HepG2 (cell line): ENCODE measurements around the gene ATE1. TPM values are rescaled to one million over a fixed set of nuclear protein-coding genes. Genes with fewer than 3 reads are reported as not detected.
A peak's percentile ranks its signal among the peaks of the same experiment; 100 is the strongest.

Experiments
- ATM ChIP-seq: fragments of 450-650 bp; IDR thresholded peaks from 2 replicates; pipeline ENCODE4 v1.7.1; 2017; ENCODE audit warnings: mild to moderate bottlenecking, borderline replicate concordance
- FOSL1 ChIP-seq: sonication (generic); formaldehyde crosslinking; IDR thresholded peaks from 2 replicates; pipeline ENCODE4 v1.9.0; 2021; ENCODE audit warnings: missing genetic modification reagents, borderline replicate concordance
- GTF2F1 ChIP-seq: fragments of 150-350 bp; IDR thresholded peaks from 2 replicates; pipeline ENCODE4 v1.6.1; 2014; ENCODE audit warnings: low read length
- HNF4G ChIP-seq, 2 experiments: sonication (generic) in 1 of 2; formaldehyde crosslinking in 1 of 2; IDR thresholded peaks; 2 replicates each; pipeline versions ENCODE4 v1.4.0 to v1.6.1; 2011 to 2020; ENCODE audit warnings: borderline replicate concordance in 2 of 2, low read depth in 2 of 2, mild to moderate bottlenecking in 2 of 2, low read length in 1 of 2, missing genetic modification reagents in 1 of 2, moderate library complexity in 1 of 2
- KLF16 ChIP-seq, 2 experiments: sonication (generic) in 1 of 2; formaldehyde crosslinking in 1 of 2; IDR thresholded peaks; 2 replicates each; pipeline versions ENCODE4 v1.6.1 to v1.8.0; 2016 to 2023; ENCODE audit warnings: missing genetic modification reagents in 2 of 2, missing compliant biosample characterization in 1 of 2
- MBD4 ChIP-seq: IDR thresholded peaks from 2 replicates; pipeline ENCODE4 v1.6.1; 2012; ENCODE audit warnings: low read length, inconsistent platforms, borderline replicate concordance
- NFIB ChIP-seq: sonication (generic); formaldehyde crosslinking; IDR thresholded peaks from 2 replicates; pipeline ENCODE4 v1.9.0; 2021; ENCODE audit warnings: missing genetic modification reagents, mild to moderate bottlenecking, borderline replicate concordance
- PAF1 ChIP-seq: IDR thresholded peaks from 2 replicates; pipeline ENCODE4 v1.6.1; 2016; ENCODE audit warnings: missing genetic modification reagents, missing compliant biosample characterization
- RARG ChIP-seq: sonication (generic); formaldehyde crosslinking; IDR thresholded peaks from 2 replicates; pipeline ENCODE4 v1.4.0; 2020; ENCODE audit warnings: low read depth, mild to moderate bottlenecking, missing genetic modification reagents
- SMAD9 ChIP-seq: sonication (generic); formaldehyde crosslinking; IDR thresholded peaks from 2 replicates; pipeline ENCODE4 v1.5.1; 2020; ENCODE audit warnings: mild to moderate bottlenecking, missing genetic modification reagents
- SRSF1 ChIP-seq: fragments of 200-400 bp; formaldehyde crosslinking; optimal IDR thresholded peaks from 2 replicates; pipeline ENCODE3; 2017; ENCODE audit warnings: mild to moderate bottlenecking, low read depth, low read length, moderate library complexity
- TOPORS ChIP-seq: sonication (generic); formaldehyde crosslinking; IDR thresholded peaks from 2 replicates; pipeline ENCODE4 v1.8.0; 2023; ENCODE audit warnings: mild to moderate bottlenecking, missing genetic modification reagents
- XBP1 ChIP-seq: sonication (generic); formaldehyde crosslinking; IDR thresholded peaks from 2 replicates; pipeline ENCODE4 v1.5.0; 2020; ENCODE audit warnings: missing genetic modification reagents
- ZKSCAN1 ChIP-seq: fragments of 150-350 bp; IDR thresholded peaks from 2 replicates; pipeline ENCODE4 v1.6.1; 2014; ENCODE audit warnings: low read length
- ZNF20 ChIP-seq: sonication (generic); formaldehyde crosslinking; IDR thresholded peaks from 2 replicates; pipeline ENCODE4 v1.4.0; 2020; ENCODE audit warnings: mild to moderate bottlenecking, moderate library complexity, missing genetic modification reagents
- ZNF263 ChIP-seq: sonication (generic); formaldehyde crosslinking; IDR thresholded peaks from 2 replicates; pipeline ENCODE4 v1.4.0; 2020; ENCODE audit warnings: missing genetic modification reagents
- polyA plus RNA-seq, 8 experiments: library from polyadenylated mRNA; depleted of rRNA in 3 of 8; stranded (reverse) in 7 of 8; unstranded in 1 of 8; fragments of >200 nt; fragmentation: Illumina TruSeq in 4 of 8; extraction: Trizol in 4 of 8; gene quantifications; 2 replicates each; pipeline versions ENCODE4 v1.2.1 to v1.2.3, GENCODE V29; 2011 to 2016; ENCODE audit warnings: low read depth in 4 of 8, missing spikeins in 1 of 8, mixed read lengths in 1 of 8; ENCODE audit not compliant: insufficient read depth in 1 of 8
- total RNA-seq, 5 experiments: library from RNA; depleted of rRNA; stranded (reverse); fragments of >200 nt; fragmentation: Illumina TruSeq; extraction: Trizol; gene quantifications; 2 replicates each; pipeline ENCODE4 v1.2.3, GENCODE V29; 2016; ENCODE audit warnings: low read depth in 1 of 5
- TF ChIP-seq, protein P1 (sequence below): sonication (generic); formaldehyde crosslinking; IDR thresholded peaks from 2 replicates; pipeline ENCODE4 v1.4.0; 2020; ENCODE audit warnings: mild to moderate bottlenecking, missing genetic modification reagents
- TF ChIP-seq, protein P2 (sequence below): IDR thresholded peaks from 2 replicates; pipeline ENCODE4 v1.6.1; 2016; ENCODE audit warnings: missing compliant biosample characterization, missing genetic modification reagents, borderline replicate concordance
- TF ChIP-seq, protein P3 (sequence below): sonication (generic); formaldehyde crosslinking; IDR thresholded peaks from 2 replicates; pipeline ENCODE4 v1.5.1; 2020; ENCODE audit warnings: missing genetic modification reagents, mild to moderate bottlenecking, borderline replicate concordance
- TF ChIP-seq, protein P4 (sequence below): sonication (generic); formaldehyde crosslinking; conservative IDR thresholded peaks from 2 replicates; pipeline ENCODE4 v1.5.0; 2020; ENCODE audit warnings: missing genetic modification reagents
- TF ChIP-seq, protein P5 (sequence below): sonication (generic); formaldehyde crosslinking; IDR thresholded peaks from 2 replicates; pipeline ENCODE4 v1.4.0; 2020; ENCODE audit warnings: mild to moderate bottlenecking, missing genetic modification reagents, borderline replicate concordance
- TF ChIP-seq, protein P6 (sequence below): sonication (generic); formaldehyde crosslinking; IDR thresholded peaks from 2 replicates; pipeline ENCODE4 v1.8.1; 2023; ENCODE audit warnings: mild to moderate bottlenecking, moderate library complexity, missing genetic modification reagents

The ATE1 gene
- total and polyA plus RNA-seq, 2 of the 13 experiments (the other 11 are each of a cell fraction or from before 2014, with no cell fraction given), result 17.5 to 42.2 TPM

DNA sequence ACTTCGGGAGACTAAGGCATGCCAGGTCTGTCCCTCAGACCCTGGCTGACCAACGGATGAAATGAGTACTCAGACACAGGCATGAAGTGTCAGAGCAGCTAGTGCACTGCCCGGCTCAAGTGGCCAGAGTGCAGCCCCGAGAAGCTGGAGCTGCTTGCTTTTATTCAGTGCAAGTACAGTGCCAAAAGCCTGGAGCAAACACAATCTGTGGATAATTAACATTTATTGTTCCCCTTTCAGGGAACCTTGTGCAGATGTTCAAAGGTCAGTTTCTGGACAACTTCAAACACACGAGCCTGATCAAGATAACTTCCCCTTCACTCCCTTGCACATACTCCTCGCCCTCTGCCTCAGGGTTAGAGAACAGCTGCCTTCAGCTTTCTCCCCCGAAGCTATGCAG lies 7.9 kb upstream of the ATE1 start (continued):
- TF ChIP-seq TOPORS (peak; percentile 96), ZNF263 (0 out of 2 replicates have a peak, but pooled peaks have one; percentile 35), FOSL1 (CRISPR knock-in tag) (no peak), GTF2F1 (no peak), ZKSCAN1 (peak; percentile 77; the same call in 1 of the 2 replicates), SMAD9 (CRISPR knock-in tag) (no peak), NFIB (CRISPR knock-in tag) (no peak), ZNF20 (CRISPR knock-in tag) (no peak), XBP1 (no peak), MBD4 (no peak), HNF4G (IDR thresholded peaks at IDR 0.05; ENCODE audit: borderline replicate concordance, low read depth, low read length) (peak; percentile 89), HNF4G (CRISPR knock-in tag; IDR thresholded peaks at IDR 0.05; ENCODE audit: borderline replicate concordance, low read depth) (peak; percentile 93), ATM (no peak), SRSF1 (no peak), RARG (CRISPR knock-in tag) (no peak), PAF1 (CRISPR knock-in tag) (no peak), KLF16 (CRISPR knock-in tag; IDR thresholded peaks at IDR 0.05) (no peak; a peak in 1 of 4 replicates)
- TF ChIP-seq, protein P1, sequence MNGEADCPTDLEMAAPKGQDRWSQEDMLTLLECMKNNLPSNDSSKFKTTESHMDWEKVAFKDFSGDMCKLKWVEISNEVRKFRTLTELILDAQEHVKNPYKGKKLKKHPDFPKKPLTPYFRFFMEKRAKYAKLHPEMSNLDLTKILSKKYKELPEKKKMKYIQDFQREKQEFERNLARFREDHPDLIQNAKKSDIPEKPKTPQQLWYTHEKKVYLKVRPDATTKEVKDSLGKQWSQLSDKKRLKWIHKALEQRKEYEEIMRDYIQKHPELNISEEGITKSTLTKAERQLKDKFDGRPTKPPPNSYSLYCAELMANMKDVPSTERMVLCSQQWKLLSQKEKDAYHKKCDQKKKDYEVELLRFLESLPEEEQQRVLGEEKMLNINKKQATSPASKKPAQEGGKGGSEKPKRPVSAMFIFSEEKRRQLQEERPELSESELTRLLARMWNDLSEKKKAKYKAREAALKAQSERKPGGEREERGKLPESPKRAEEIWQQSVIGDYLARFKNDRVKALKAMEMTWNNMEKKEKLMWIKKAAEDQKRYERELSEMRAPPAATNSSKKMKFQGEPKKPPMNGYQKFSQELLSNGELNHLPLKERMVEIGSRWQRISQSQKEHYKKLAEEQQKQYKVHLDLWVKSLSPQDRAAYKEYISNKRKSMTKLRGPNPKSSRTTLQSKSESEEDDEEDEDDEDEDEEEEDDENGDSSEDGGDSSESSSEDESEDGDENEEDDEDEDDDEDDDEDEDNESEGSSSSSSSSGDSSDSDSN (CRISPR knock-in tag), result peak; percentile 88
- TF ChIP-seq, protein P2, sequence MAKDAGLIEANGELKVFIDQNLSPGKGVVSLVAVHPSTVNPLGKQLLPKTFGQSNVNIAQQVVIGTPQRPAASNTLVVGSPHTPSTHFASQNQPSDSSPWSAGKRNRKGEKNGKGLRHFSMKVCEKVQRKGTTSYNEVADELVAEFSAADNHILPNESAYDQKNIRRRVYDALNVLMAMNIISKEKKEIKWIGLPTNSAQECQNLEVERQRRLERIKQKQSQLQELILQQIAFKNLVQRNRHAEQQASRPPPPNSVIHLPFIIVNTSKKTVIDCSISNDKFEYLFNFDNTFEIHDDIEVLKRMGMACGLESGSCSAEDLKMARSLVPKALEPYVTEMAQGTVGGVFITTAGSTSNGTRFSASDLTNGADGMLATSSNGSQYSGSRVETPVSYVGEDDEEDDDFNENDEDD (CRISPR knock-in tag), result no peak
- TF ChIP-seq, protein P3, sequence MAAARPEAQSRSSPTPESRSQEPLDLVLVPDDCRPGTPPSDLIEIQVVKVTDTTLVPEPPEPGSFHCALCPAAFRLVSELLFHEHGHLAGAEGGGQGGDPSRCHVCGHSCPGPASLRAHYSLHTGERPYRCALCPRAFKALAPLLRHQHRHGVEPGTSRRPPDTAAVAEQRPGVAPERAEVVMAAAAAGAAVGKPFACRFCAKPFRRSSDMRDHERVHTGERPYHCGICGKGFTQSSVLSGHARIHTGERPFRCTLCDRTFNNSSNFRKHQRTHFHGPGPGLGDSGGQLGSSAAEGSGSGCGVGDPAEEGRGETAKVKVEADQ (CRISPR knock-in tag), result peak; percentile 21; the same call in 1 of the 2 replicates
- TF ChIP-seq, protein P4, sequence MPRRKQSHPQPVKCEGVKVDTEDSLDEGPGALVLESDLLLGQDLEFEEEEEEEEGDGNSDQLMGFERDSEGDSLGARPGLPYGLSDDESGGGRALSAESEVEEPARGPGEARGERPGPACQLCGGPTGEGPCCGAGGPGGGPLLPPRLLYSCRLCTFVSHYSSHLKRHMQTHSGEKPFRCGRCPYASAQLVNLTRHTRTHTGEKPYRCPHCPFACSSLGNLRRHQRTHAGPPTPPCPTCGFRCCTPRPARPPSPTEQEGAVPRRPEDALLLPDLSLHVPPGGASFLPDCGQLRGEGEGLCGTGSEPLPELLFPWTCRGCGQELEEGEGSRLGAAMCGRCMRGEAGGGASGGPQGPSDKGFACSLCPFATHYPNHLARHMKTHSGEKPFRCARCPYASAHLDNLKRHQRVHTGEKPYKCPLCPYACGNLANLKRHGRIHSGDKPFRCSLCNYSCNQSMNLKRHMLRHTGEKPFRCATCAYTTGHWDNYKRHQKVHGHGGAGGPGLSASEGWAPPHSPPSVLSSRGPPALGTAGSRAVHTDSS (CRISPR knock-in tag), result no peak
- TF ChIP-seq, protein P5, sequence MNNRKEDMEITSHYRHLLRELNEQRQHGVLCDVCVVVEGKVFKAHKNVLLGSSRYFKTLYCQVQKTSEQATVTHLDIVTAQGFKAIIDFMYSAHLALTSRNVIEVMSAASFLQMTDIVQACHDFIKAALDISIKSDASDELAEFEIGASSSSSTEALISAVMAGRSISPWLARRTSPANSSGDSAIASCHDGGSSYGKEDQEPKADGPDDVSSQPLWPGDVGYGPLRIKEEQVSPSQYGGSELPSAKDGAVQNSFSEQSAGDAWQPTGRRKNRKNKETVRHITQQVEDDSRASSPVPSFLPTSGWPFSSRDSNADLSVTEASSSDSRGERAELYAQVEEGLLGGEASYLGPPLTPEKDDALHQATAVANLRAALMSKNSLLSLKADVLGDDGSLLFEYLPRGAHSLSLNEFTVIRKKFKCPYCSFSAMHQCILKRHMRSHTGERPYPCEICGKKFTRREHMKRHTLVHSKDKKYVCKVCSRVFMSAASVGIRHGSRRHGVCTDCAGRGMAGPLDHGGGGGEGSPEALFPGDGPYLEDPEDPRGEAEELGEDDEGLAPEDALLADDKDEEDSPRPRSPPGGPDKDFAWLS (CRISPR knock-in tag), result no peak
- TF ChIP-seq, protein P6, sequence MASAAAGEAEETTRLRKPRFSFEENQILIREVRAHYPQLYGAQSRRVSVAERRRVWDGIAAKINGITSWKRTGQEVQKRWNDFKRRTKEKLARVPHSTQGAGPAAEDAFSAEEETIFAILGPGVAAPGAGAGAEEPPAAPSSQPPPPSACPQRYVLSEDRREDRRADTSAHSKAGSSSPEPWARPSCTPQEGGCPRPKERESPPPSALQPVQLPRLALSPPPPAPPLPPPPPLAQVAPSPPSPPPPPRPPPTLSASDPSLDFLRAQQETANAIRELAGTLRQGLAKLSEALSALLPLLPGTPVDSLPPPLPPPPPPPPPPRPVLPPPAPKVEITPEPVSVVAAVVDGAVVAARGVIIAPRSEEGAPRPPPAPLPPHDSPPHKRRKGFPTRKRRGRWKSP (CRISPR knock-in tag), result peak; percentile 44; the same call in 1 of the 2 replicates
